GM12878 (cell line): ENCODE results near the gene DTD2. TPM values are rescaled to one million over a fixed set of nuclear protein-coding genes. Genes with fewer than 3 reads are reported as not detected.

Source experiments
- CHD4 ChIP-seq: fragments of 200-600 bp; sonication (generic); IDR thresholded peaks from 2 replicates; pipeline ENCODE4 v1.6.1; 2016; ENCODE audit warnings: mild to moderate bottlenecking
- EGR1 ChIP-seq, 2 experiments: IDR thresholded peaks; 1 replicate in 1 of 2; 2 replicates in 1 of 2; pipeline ENCODE4 v1.6.1; 2011 to 2012; ENCODE audit warnings: low read depth in 2 of 2, low read length in 2 of 2, borderline replicate concordance in 1 of 2, mild to moderate bottlenecking in 1 of 2, moderate library complexity in 1 of 2
- IRF4 ChIP-seq: IDR thresholded peaks from 2 replicates; pipeline ENCODE4 v1.6.1; 2011; ENCODE audit warnings: low read depth, low read length
- IRF5 ChIP-seq: fragments of 450-650 bp; IDR thresholded peaks from 2 replicates; pipeline ENCODE4 v1.6.1; 2017; ENCODE audit warnings: borderline replicate concordance
- JUND ChIP-seq: IDR thresholded peaks from 2 replicates; pipeline ENCODE4 v1.6.1; 2012; ENCODE audit warnings: low read depth, mild to moderate bottlenecking, low read length, improper control_type of control experiment, moderate library complexity
- KAT2A ChIP-seq: conservative IDR thresholded peaks from 2 replicates; pipeline ENCODE4 v1.6.1; 2011; ENCODE audit warnings: low read depth, low read length; ENCODE audit not compliant: control insufficient read depth
- NKRF ChIP-seq: fragments of 450-650 bp; conservative IDR thresholded peaks from 2 replicates; pipeline ENCODE4 v1.6.1; 2017; ENCODE audit warnings: mild to moderate bottlenecking, moderate library complexity
- NRF1 ChIP-seq: conservative IDR thresholded peaks from 2 replicates; pipeline ENCODE4 v1.6.1; 2011; ENCODE audit warnings: mild to moderate bottlenecking, low read depth, low read length, improper control_type of control experiment
- SKIL ChIP-seq: fragments of 450-650 bp; IDR thresholded peaks from 2 replicates; pipeline ENCODE4 v1.6.1; 2017; ENCODE audit warnings: mild to moderate bottlenecking, low read depth, inconsistent platforms; ENCODE audit not compliant: poor library complexity, severe bottlenecking
- SMARCA5 ChIP-seq: fragments of 450-650 bp; IDR thresholded peaks from 2 replicates; pipeline ENCODE4 v1.6.1; 2017; ENCODE audit warnings: mild to moderate bottlenecking
- STAT1 ChIP-seq: fragments of 450-650 bp; conservative IDR thresholded peaks from 2 replicates; pipeline ENCODE4 v1.6.1; 2014; ENCODE audit warnings: antibody characterized with exemption, mild to moderate bottlenecking
- ZBTB40 ChIP-seq: fragments of 450-650 bp; IDR thresholded peaks from 2 replicates; pipeline ENCODE4 v1.6.1; 2016; ENCODE audit warnings: mild to moderate bottlenecking, moderate library complexity, borderline replicate concordance
- polyA plus RNA-seq, 11 experiments: library from polyadenylated mRNA; depleted of rRNA in 4 of 11; unstranded in 6 of 11; stranded (reverse) in 5 of 11; fragments of >200 nt; fragmentation: Nextera tagmentation in 4 of 11; fragmentation: Illumina TruSeq in 1 of 11; extraction: Ambion mirVana in 4 of 11; extraction: Trizol in 1 of 11; gene quantifications; 1 replicate in 1 of 11; 2 replicates in 10 of 11; pipeline versions ENCODE4 v1.2.1 to v1.2.3, GENCODE V29; 2011 to 2016; ENCODE audit warnings: inconsistent platforms in 2 of 11, missing spikeins in 2 of 11, low read depth in 1 of 11
- total RNA-seq, 4 experiments: library from RNA; depleted of rRNA in 3 of 4; stranded (reverse); fragments of >200 nt in 3 of 4; fragmentation: Illumina TruSeq in 1 of 4; extraction: Trizol in 1 of 4; gene quantifications; 2 replicates each; pipeline versions ENCODE4 v1.2.1 to v1.2.3, GENCODE V29; 2013 to 2021
- TF ChIP-seq, protein P1 (sequence below): fragments of 450-650 bp; formaldehyde crosslinking; IDR thresholded peaks from 2 replicates; pipeline ENCODE4 v1.4.0; 2020; ENCODE audit warnings: mild to moderate bottlenecking, moderate library complexity
- TF ChIP-seq, protein P2 (sequence below): IDR thresholded peaks from 2 replicates; pipeline ENCODE4 v1.6.1; 2011; ENCODE audit warnings: low read depth, mild to moderate bottlenecking, low read length, moderate library complexity, borderline replicate concordance; ENCODE audit errors: extremely low read depth

DTD2 gene
- total and polyA plus RNA-seq, 10 of the 15 experiments (the other 5 are each of a cell fraction or from before 2014, with no cell fraction given) = 4.5 to 32.8 (median 15.9) TPM

DNA sequence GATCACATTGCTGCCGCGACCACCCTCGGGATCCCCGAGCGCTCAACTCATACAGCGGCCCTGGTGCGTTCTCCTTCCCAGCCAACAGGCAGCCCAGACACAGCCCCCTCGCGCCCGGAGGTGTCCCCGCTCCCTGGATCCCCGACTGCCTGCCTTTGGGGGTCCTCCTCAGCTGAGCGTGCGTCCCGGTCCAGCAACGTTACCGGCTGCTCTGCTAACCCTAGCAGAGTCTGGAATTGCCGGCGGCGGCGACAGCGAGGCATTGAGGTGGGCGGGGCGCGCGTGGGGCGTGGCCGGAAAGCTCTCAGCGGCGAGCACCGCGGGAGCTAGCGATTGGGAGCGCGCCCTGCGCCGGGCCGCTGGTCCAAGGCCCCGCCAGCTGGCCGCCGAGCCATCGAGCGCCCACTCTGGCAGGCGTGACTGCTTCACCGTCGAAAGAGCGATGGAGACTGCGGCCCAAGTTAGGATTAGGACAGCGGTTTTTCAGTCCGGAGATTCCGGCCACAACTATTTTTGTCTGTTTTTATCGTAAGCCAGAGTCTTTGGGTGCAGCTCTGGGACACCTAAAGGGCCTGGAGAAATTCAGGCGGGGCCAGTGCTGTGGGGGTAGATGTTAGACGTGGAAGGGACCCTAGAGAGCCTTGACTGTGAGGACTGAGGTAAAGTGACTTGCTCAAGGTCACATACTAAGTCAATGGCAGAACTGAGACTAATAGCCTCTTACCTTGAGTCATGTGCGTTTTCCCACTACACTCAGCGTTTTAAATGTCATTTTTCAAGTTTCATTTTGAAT lies 36.8 kb downstream of the DTD2 start, which contains the start of gene HEATR5A (continued):
- TF ChIP-seq, protein P1, sequence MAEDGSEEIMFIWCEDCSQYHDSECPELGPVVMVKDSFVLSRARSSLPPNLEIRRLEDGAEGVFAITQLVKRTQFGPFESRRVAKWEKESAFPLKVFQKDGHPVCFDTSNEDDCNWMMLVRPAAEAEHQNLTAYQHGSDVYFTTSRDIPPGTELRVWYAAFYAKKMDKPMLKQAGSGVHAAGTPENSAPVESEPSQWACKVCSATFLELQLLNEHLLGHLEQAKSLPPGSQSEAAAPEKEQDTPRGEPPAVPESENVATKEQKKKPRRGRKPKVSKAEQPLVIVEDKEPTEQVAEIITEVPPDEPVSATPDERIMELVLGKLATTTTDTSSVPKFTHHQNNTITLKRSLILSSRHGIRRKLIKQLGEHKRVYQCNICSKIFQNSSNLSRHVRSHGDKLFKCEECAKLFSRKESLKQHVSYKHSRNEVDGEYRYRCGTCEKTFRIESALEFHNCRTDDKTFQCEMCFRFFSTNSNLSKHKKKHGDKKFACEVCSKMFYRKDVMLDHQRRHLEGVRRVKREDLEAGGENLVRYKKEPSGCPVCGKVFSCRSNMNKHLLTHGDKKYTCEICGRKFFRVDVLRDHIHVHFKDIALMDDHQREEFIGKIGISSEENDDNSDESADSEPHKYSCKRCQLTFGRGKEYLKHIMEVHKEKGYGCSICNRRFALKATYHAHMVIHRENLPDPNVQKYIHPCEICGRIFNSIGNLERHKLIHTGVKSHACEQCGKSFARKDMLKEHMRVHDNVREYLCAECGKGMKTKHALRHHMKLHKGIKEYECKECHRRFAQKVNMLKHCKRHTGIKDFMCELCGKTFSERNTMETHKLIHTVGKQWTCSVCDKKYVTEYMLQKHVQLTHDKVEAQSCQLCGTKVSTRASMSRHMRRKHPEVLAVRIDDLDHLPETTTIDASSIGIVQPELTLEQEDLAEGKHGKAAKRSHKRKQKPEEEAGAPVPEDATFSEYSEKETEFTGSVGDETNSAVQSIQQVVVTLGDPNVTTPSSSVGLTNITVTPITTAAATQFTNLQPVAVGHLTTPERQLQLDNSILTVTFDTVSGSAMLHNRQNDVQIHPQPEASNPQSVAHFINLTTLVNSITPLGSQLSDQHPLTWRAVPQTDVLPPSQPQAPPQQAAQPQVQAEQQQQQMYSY (CRISPR knock-in tag) = no peak
- no peak for TF ChIP-seq SKIL
- TF ChIP-seq EGR1 (IDR thresholded peaks at IDR 0.05; ENCODE audit: borderline replicate concordance in 1 of 2, low read depth in 2 of 2, low read length in 2 of 2) = no peak
- no peak for TF ChIP-seq ZBTB40
- no peak for TF ChIP-seq KAT2A
- TF ChIP-seq NKRF = peak; percentile 92
- 0 out of 2 replicates have a peak, but pooled peaks have one; percentile 71 for TF ChIP-seq STAT1
- TF ChIP-seq SMARCA5 = peak; percentile 78; the same call in 1 of the 2 replicates
- 0 out of 2 replicates have a peak, but pooled peaks have one; percentile 13 for TF ChIP-seq NRF1
- TF ChIP-seq, protein P2, sequence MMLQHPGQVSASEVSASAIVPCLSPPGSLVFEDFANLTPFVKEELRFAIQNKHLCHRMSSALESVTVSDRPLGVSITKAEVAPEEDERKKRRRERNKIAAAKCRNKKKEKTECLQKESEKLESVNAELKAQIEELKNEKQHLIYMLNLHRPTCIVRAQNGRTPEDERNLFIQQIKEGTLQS = no peak
- no peak for TF ChIP-seq IRF5
- no peak for TF ChIP-seq IRF4
- TF ChIP-seq CHD4 = no peak
- no peak for TF ChIP-seq JUND
